ENCODE measurements around the gene ULK2.

ULK2 gene

GRCh38 chr17:19750020-19750572 lies 117.6 kb downstream of the ULK2 start:
- in situ Hi-C loops (cut with HindIII; ENCODE audit: low sequenced_read_pairs): no loop called here

- in situ Hi-C loops (cut with HindIII; ENCODE audit: low sequenced_read_pairs): no loop called here
Measured at GRCh38 chr17:19748807-19749193, 118.9 kb downstream of the ULK2 start.

- in situ Hi-C loops (cut with HindIII; ENCODE audit: low sequenced_read_pairs): no loop called here
Measured at GRCh38 chr17:19747829-19748806, 119.6 kb downstream of the ULK2 start, which contains the start of gene ALDH3A1. Gene ALDH3A1, minus strand, starts transcription at chr17:19748298. Its CDS starts 3,169 bp downstream, at chr17:19745129.

DNA sequence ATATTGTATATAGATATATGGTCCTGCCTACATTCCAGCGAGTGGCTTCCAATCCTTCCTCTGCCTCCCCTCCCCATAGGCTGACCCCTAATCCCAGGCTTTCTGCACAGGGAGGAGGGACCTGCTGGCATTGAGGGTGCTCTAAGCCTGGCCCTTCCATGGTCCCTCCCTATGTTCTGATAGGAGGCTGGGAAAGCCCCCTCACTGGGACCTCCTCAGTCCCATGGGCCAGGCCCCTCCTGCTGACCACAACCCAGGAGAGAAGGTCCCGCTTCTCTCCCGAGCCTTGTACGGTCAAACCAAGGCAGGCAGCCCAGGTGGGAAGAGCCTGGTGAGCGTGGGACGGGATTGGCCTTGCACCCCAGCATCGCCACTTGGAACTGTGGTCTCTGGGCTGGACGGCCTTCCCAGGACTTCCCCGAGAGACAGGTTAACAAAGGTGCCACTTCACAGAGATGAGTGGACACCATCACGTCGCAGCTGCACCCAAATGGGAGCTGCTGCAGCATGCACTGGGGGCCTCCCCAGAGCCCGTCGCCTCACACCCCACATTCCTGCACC lies 120.5 kb downstream of the ULK2 start:
- in situ Hi-C loops (cut with HindIII; ENCODE audit: low sequenced_read_pairs): no loop called here

- in situ Hi-C loops (cut with HindIII; ENCODE audit: low sequenced_read_pairs): no loop called here
Measured at GRCh38 chr17:19746517-19746916, 121.2 kb downstream of the ULK2 start.

GRCh38 chr17:19744922-19745757 lies 122.6 kb downstream of the ULK2 start:
- in situ Hi-C loops (cut with HindIII; ENCODE audit: low sequenced_read_pairs): no loop called here

DNA sequence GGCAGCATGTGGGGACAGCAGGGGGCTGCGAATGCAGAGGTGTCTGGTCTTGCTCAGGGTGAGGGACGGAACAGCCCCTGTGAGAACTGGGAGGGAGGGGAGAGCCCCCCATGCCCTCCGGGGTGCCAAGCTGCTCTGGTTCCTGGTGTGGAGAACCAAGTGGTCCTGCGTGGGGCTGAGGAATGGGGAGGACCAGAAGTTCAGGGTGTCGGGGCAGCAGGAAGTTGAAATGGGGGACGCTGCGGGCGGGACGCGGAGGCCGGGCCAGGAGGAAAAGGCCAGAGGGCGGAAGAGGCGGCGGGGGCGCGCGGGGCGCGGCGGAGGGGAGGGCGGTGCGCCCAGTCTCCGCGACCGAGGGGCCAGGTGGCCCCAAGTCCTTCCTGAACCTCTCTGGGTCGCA lies 123.2 kb downstream of the ULK2 start:
- in situ Hi-C loops (cut with HindIII; ENCODE audit: low sequenced_read_pairs): no loop called here

DNA sequence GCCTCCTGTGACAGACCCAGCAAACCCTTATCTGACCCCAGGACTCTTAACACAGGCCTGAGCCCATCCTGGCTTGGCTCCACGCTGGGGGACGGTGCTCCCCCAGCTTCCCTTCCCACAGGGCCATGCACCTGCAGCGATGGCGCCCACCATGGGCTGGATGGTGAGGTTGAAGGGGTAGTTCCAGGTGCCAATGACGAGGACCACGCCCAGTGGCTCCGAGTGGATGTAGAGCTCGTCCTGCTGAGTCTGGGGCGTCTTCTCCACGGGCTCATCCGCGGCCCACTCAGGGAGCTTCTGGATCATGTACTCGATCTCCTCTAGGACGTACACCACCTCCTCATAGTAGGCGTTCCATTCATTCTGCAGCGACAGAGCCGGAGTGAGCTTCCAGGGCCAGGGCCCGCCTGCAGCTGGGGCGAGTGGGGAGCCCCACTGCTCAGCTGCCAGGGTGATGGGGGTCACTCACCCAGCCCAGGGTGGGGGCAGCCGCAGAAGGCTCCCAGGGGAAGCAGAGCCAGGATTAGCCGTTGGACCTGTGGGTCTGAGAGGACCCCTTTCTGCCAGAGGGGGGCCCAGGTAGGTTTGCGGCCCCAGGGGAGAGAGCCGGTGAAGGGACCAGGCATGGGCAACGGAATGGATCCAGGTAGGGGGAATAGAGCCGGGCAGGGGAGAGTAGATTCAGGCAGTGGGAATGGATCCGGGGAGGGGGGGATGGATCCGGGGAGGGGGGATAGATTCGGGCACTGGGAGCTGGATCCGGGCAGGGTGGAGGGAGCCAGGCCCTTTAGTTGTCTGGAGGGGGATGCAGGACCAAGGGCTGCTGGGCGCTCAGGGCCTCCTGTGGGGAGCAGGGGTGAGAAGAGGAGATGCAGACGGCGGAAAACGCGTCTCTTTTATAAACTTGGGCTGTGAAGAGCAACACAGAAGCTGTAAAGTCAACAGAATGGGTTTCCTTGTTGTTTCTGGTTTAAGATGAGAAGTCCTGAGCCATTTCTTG lies 124.3 kb downstream of the ULK2 start:
- in situ Hi-C loops (cut with HindIII; ENCODE audit: low sequenced_read_pairs): no loop called here

DNA sequence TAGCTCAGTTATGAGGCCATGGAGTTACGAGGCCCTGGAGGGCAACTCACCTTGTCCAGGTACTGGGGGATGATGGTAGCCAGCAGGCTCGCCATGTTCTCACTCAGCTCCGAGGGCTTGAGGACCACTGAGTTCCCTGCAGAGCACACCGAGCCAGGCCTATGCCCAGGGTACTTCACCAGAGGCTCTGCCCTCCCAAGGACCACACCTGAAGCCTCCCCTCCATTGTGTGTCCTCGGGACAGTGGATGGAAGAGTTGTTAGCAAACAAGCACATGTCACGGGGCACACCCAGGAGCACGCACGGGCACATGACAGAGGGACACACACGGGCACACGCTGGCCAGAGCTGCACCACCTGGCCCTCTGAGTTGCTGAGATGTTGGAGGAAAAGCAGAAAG lies 125.2 kb downstream of the ULK2 start:
- in situ Hi-C loops (cut with HindIII; ENCODE audit: low sequenced_read_pairs): no loop called here

GRCh38 chr17:19741832-19742457 lies 125.8 kb downstream of the ULK2 start:
- in situ Hi-C loops (cut with HindIII; ENCODE audit: low sequenced_read_pairs): no loop called here

DNA sequence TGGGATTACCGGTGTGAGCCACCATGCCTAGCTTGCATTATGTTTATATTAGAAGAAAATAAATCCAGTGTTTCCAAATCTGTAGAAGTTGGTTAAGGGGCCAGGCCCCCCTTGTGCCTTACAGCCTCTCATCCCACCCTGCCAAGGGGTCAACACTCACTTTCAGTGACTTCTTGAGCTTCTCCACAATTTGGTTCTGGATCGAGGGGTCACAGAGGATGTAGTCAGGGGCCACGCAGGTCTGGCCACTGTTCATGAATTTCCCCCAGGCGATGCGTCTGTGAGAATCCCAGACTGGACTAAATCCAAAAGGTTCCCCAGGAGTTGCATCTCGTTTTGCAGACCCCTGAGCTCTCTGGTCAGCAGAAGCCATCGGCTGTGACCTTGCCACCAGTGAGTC lies 126.8 kb downstream of the ULK2 start:
- in situ Hi-C loops (cut with HindIII; ENCODE audit: low sequenced_read_pairs): no loop called here

- in situ Hi-C loops (cut with HindIII; ENCODE audit: low sequenced_read_pairs): no loop called here
Measured at GRCh38 chr17:19739241-19740201, 128.2 kb downstream of the ULK2 start.

DNA sequence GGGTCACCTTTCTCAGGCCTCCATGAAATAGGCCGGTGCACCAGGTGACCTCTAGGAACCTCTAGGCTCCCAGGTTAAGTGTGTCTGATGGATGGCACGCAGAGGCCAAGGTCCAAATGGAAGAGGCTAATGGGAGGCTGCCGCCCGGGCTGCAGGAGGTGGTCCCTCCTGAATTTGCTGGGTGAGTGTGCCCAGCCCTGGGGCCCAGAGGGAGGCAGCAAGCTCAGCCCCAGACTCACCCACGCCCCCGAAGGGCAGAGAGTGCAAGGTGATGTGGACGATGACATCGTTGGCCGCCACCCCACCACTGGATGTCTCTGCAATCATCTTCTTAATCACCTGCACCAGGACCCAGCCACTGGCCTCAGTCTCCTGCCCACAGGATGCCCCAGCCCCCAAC lies 129.0 kb downstream of the ULK2 start:
- in situ Hi-C loops (cut with HindIII; ENCODE audit: low sequenced_read_pairs): no loop called here

DNA sequence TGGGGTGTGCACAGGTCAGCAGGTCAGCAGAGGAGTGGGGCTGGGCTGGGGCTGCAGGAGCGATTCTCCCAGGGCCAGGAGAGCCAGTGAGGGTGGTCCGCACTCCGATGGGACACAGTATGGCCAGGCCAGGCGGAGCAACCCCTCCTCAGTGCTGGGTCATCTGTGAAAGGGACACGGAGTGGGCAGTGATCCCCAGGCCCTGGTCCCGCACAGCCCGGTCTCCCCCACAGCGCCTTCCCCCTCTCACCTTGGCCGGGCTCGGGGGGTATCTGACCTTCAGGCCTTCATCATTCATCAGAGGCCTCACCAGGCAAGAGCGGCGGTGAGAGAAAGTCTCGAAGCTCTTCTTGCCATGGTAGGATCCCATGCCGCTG lies 129.7 kb downstream of the ULK2 start:
- in situ Hi-C loops (cut with HindIII; ENCODE audit: low sequenced_read_pairs): no loop called here

DNA sequence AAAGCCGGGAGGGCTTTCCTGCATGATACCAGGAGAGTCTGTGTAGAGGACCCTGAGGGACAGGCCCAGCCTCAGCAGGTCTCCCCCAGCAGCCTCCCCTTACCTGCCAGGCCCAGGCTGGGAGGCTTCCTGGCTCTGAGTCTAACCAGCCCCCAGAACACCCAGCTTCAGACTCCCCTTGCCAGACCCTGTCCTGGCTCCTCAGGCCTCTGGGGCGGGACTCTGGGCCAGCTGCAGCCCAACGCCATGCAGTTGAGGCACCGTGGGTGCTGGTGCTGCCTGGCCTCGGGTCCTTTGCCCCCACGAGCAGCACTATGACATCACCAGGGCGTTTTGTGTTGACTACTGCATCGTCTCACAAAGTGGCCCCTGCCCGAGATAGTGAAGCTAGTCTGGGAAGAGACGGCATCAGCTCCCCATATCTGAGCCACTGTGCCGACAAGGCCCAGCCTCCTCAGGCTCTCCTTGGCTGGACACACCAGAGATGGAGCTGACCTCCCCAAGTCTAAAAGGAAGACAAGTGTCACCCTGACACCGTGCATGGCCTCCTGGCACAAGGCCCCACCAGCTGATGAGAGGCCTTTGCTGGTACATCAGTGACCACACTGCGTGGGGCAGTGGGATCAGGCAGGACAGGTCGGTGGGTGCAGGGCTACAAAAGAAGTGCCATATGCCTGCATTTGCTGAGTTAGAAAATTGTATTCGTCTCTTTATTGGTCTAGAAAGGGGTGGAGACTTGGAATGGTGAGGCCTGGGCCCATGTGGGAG lies 130.2 kb downstream of the ULK2 start:
- in situ Hi-C loops (cut with HindIII; ENCODE audit: low sequenced_read_pairs): no loop called here

GRCh38 chr17:19736071-19736470 lies 131.7 kb downstream of the ULK2 start:
- in situ Hi-C loops (cut with HindIII; ENCODE audit: low sequenced_read_pairs): no loop called here

DNA sequence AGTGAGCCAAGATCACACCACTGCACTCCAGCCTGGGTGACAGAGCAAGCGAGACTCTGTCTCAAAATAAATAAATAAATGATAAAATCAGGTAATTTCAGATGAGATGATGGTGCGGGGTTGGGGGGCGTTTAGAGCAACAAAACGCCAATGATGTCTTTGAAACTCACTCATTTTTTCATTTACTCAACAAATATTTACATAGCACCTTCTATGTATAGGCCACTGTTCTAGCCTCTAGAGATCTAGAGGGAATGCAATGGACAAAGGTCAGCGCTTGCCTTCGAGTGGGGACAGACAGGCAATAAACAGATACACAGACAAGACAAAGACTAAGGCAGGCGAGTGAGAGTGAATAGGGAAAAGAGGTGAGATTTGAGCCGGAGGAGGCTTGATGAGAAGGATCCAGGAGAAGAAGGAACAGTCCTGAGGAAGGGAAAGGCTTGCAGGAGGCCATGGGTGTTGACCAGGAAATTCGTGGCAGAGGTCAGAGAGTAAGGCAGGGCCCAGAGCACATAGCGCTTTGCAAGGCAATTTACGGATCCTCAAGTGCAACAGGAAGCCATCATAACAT lies 133.7 kb downstream of the ULK2 start:
- in situ Hi-C loops (cut with HindIII; ENCODE audit: low sequenced_read_pairs): no loop called here

Measured in DLD1 (cell line).